GM12878 (cell line): ENCODE data around the gene SYNJ2. TPM values are rescaled to one million over a fixed set of nuclear protein-coding genes. Genes with fewer than 3 reads are reported as not detected.

Experiments used
- ATAC-seq: fragments of 200-7000 bp; cut with Tn5 transposase; 3 replicates; pipeline ENCODE4 v1.9.1; 2020; ENCODE audit warnings: mild to moderate bottlenecking, moderate library complexity
- BruUV-seq: library from RNA; stranded (reverse); fragments of 400-500 nt; replicated peaks from 2 replicates; lab custom pipeline; 2021; lab: Mats Ljungman, UMichigan
- CTCF ChIA-PET: fragments of 300-600 bp; sonication (Branson Sonifier 250); formaldehyde crosslinking; extraction: SDS; loops from one replicate; lab custom pipeline; 2021; ENCODE audit warnings: inconsistent platforms; lab: Yijun Ruan, JAX
- POLR2A ChIA-PET: fragments of 350-600 bp; formaldehyde crosslinking; extraction: SDS; loops from one replicate; lab custom pipeline; 2021; ENCODE audit warnings: inconsistent platforms; lab: Charles Lee
- RAD21 ChIA-PET: fragments of 300-600 bp; sonication (Branson Sonifier 250); formaldehyde crosslinking; loops from one replicate; lab custom pipeline; 2023; ENCODE audit warnings: antibody characterized with exemption; ENCODE audit not compliant: unreplicated experiment; lab: Charles Lee
- SMC1A ChIA-PET: fragments of 300-600 bp; sonication (Branson Sonifier 250); formaldehyde crosslinking; loops from one replicate; lab custom pipeline; 2023; ENCODE audit not compliant: unreplicated experiment, uncharacterized antibody; lab: Charles Lee
- DNase-seq: peaks from one replicate; pipeline ENCODE4 v3.0.0-alpha.2; 2011; ENCODE audit warnings: low read depth, low spot score
- FAIRE-seq: peaks from 3 replicates; lab custom pipeline; 2011; peaks lifted over from hg19 to GRCh38; lab: Jason Lieb, UNC
- H2AFZ ChIP-seq: 2 replicates; pipeline ENCODE4 v1.6.0; 2011; ENCODE audit warnings: low read depth, low read length, control low read depth; ENCODE audit not compliant: control insufficient read depth
- H3K27ac ChIP-seq: 2 replicates; pipeline ENCODE4 v1.5.1; 2011; ENCODE audit warnings: control low read depth; ENCODE audit not compliant: control insufficient read depth, insufficient read depth
- H3K27me3 ChIP-seq, 2 experiments: replicated peaks in 1 of 2; 2 replicates each; pipeline versions ENCODE4 v1.6.0 to v1.6.1; 2011; ENCODE audit warnings: low read length in 1 of 2; ENCODE audit not compliant: control insufficient read depth in 2 of 2, insufficient read depth in 2 of 2
- H3K36me3 ChIP-seq, 2 experiments: 2 replicates each; pipeline ENCODE4 v1.5.1; 2011; ENCODE audit warnings: low read length in 1 of 2; ENCODE audit not compliant: control insufficient read depth in 2 of 2, insufficient read depth in 2 of 2
- H3K4me1 ChIP-seq: 2 replicates; pipeline ENCODE4 v1.6.1; 2011; ENCODE audit warnings: mild to moderate bottlenecking, low read length, moderate library complexity, mixed read lengths; ENCODE audit not compliant: control insufficient read depth, insufficient read depth
- H3K4me2 ChIP-seq: 2 replicates; pipeline ENCODE4 v1.6.0; 2011; ENCODE audit warnings: control low read depth; ENCODE audit not compliant: control insufficient read depth, insufficient read depth
- H3K4me3 ChIP-seq: fragments of 200-600 bp; sonication (generic); 2 replicates; pipeline ENCODE4 v1.5.1; 2016
- H3K79me2 ChIP-seq: 2 replicates; pipeline ENCODE4 v1.6.0; 2011; ENCODE audit warnings: low read length; ENCODE audit not compliant: control insufficient read depth, insufficient read depth
- H3K9ac ChIP-seq: 2 replicates; pipeline ENCODE4 v1.8.0; 2011; ENCODE audit warnings: low read length, control low read depth, mixed read lengths; ENCODE audit not compliant: control insufficient read depth, insufficient read depth
- H3K9me3 ChIP-seq: replicated peaks from 3 replicates; pipeline ENCODE4 v1.5.1; 2011; ENCODE audit warnings: mild to moderate bottlenecking, low read length; ENCODE audit not compliant: control insufficient read depth, insufficient read depth
- H4K20me1 ChIP-seq: 2 replicates; pipeline ENCODE4 v1.6.0; 2011; ENCODE audit not compliant: control insufficient read depth, insufficient read depth
- CBFB ChIP-seq: IDR thresholded peaks from 2 replicates; pipeline ENCODE4 v1.6.1; 2016; ENCODE audit warnings: antibody characterized with exemption, low read depth
- CBX3 ChIP-seq: fragments of 200-600 bp; sonication (generic); IDR thresholded peaks from 2 replicates; pipeline ENCODE4 v1.6.1; 2016; ENCODE audit warnings: low read depth, borderline replicate concordance
- CEBPB ChIP-seq, 2 experiments: fragments of 150-350 bp in 1 of 2; IDR thresholded peaks; 2 replicates each; pipeline ENCODE4 v1.6.1; 2012 to 2014; ENCODE audit warnings: low read depth in 2 of 2, low read length in 2 of 2, borderline replicate concordance in 1 of 2, inconsistent platforms in 1 of 2
- CHD4 ChIP-seq: fragments of 200-600 bp; sonication (generic); IDR thresholded peaks from 2 replicates; pipeline ENCODE4 v1.6.1; 2016; ENCODE audit warnings: mild to moderate bottlenecking
- CREB1 ChIP-seq: IDR thresholded peaks from 2 replicates; pipeline ENCODE4 v1.6.1; 2012; ENCODE audit warnings: low read depth, mild to moderate bottlenecking, inconsistent platforms
- CREM ChIP-seq: IDR thresholded peaks from 2 replicates; pipeline ENCODE4 v1.6.1; 2014; ENCODE audit warnings: antibody characterized with exemption, low read depth
- EGR1 ChIP-seq, 2 experiments: IDR thresholded peaks; 1 replicate in 1 of 2; 2 replicates in 1 of 2; pipeline ENCODE4 v1.6.1; 2011 to 2012; ENCODE audit warnings: low read depth in 2 of 2, low read length in 2 of 2, borderline replicate concordance in 1 of 2, mild to moderate bottlenecking in 1 of 2, moderate library complexity in 1 of 2
- FOS ChIP-seq: IDR thresholded peaks from 3 replicates; pipeline ENCODE4 v1.6.1; 2011; ENCODE audit warnings: borderline replicate concordance; ENCODE audit not compliant: insufficient read length; ENCODE audit errors: extremely low read depth
- HCFC1 ChIP-seq: fragments of 150-350 bp; IDR thresholded peaks from 2 replicates; pipeline ENCODE4 v1.6.1; 2014; ENCODE audit warnings: low read length
- HSF1 ChIP-seq: fragments of 150-350 bp; IDR thresholded peaks from 2 replicates; pipeline ENCODE4 v1.6.1; 2014; ENCODE audit warnings: mild to moderate bottlenecking, low read depth, low read length
- MTA3 ChIP-seq: IDR thresholded peaks from 2 replicates; pipeline ENCODE4 v1.6.1; 2012; ENCODE audit warnings: low read length, inconsistent platforms, borderline replicate concordance
- NR2C2 ChIP-seq: IDR thresholded peaks from 2 replicates; pipeline ENCODE4 v1.6.1; 2011; ENCODE audit warnings: borderline replicate concordance, low read depth; ENCODE audit not compliant: control insufficient read depth, insufficient read length
- PAX5 ChIP-seq: IDR thresholded peaks from 2 replicates; pipeline ENCODE4 v1.6.1; 2011; ENCODE audit warnings: low read depth, low read length, borderline replicate concordance
- POLR2AphosphoS2 ChIP-seq: IDR thresholded peaks from 2 replicates; pipeline ENCODE4 v1.6.1; 2011; ENCODE audit warnings: low read depth, mild to moderate bottlenecking, low read length, improper control_type of control experiment, moderate library complexity
- POLR2AphosphoS5 ChIP-seq: IDR thresholded peaks from 2 replicates; pipeline ENCODE4 v1.6.1; 2011; ENCODE audit warnings: mild to moderate bottlenecking, low read length, inconsistent platforms
- RAD51 ChIP-seq: fragments of 450-650 bp; IDR thresholded peaks from 2 replicates; pipeline ENCODE4 v1.6.1; 2016; ENCODE audit warnings: moderate library complexity, mild to moderate bottlenecking, inconsistent platforms
- SUZ12 ChIP-seq: fragments of 200-600 bp; sonication (generic); IDR thresholded peaks from one replicate; pipeline ENCODE4 v1.6.1; 2018; ENCODE audit warnings: antibody characterized with exemption, mild to moderate bottlenecking; ENCODE audit not compliant: unreplicated experiment
- TARDBP ChIP-seq: IDR thresholded peaks from 2 replicates; pipeline ENCODE4 v1.6.1; 2016; ENCODE audit warnings: borderline replicate concordance
- USF2 ChIP-seq: IDR thresholded peaks from 2 replicates; pipeline ENCODE4 v1.6.1; 2011; ENCODE audit warnings: low read depth, low read length, improper control_type of control experiment, borderline replicate concordance
- WRNIP1 ChIP-seq: IDR thresholded peaks from 2 replicates; pipeline ENCODE4 v1.6.1; 2011; ENCODE audit warnings: low read depth, low read length, improper control_type of control experiment, borderline replicate concordance
- ZNF217 ChIP-seq: fragments of 450-650 bp; IDR thresholded peaks from 2 replicates; pipeline ENCODE4 v1.6.1; 2017; ENCODE audit warnings: antibody characterized with exemption, mild to moderate bottlenecking
- WGBS: methylation state at CpG from one replicate; pipeline ENCODE4 v1.1.6; 2016; ENCODE audit warnings: low lambda C conversion rate; ENCODE audit not compliant: insufficient replicate concordance, insufficient coverage; ENCODE audit errors: missing lambda C conversion rate; 5-methylcytosine and 5-hydroxymethylcytosine counted together
- in situ Hi-C: fragments of 300-500 bp; cut with MboI; formaldehyde crosslinking; loops from 9 replicates; pipeline ENCODE4 v1.14.3; 2018; ENCODE audit warnings: mixed read lengths
- intact Hi-C: fragments of 100-400 bp; cut with micrococcal nuclease; formaldehyde crosslinking; loops from one replicate; pipeline ENCODE4 v1.14.2; 2022; ENCODE audit not compliant: unreplicated experiment
- polyA plus RNA-seq, 11 experiments: library from polyadenylated mRNA; depleted of rRNA in 4 of 11; unstranded in 6 of 11; stranded (reverse) in 5 of 11; fragments of >200 nt; fragmentation: Nextera tagmentation in 4 of 11; fragmentation: Illumina TruSeq in 1 of 11; extraction: Ambion mirVana in 4 of 11; extraction: Trizol in 1 of 11; gene quantifications; 1 replicate in 1 of 11; 2 replicates in 10 of 11; pipeline versions ENCODE4 v1.2.1 to v1.2.3, GENCODE V29; 2011 to 2016; ENCODE audit warnings: inconsistent platforms in 2 of 11, missing spikeins in 2 of 11, low read depth in 1 of 11
- total RNA-seq, 4 experiments: library from RNA; depleted of rRNA in 3 of 4; stranded (reverse); fragments of >200 nt in 3 of 4; fragmentation: Illumina TruSeq in 1 of 4; extraction: Trizol in 1 of 4; gene quantifications; 2 replicates each; pipeline versions ENCODE4 v1.2.1 to v1.2.3, GENCODE V29; 2013 to 2021

SYNJ2 gene
- total and polyA plus RNA-seq, 10 of the 15 experiments (the other 5 are each of a cell fraction or from before 2014, with no cell fraction given), result 0.11 to 1.8 (median 0.57) TPM

DNA sequence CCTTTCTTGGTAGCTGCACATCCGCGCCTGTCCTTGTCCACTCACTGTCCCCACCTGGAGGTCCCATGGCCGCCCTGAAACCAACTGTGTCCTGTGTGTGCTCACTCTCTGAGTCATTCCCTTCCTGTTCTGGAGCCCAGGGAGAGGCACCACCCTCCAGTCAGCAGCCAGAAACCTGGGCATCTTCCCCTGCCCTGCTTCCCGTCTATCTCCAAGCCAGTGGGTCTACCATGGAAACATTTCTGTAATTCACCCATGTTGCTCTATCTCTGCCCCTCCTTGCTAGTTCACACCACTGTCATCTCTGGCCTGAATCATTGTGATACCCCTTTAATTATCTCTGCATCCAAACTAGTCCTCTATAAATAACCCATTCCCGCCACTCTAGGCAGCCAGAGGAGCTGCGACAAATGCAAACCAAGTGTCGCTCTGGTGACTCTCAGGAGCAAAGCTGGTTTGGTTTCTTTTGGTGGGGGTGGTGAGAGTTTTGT lies 28.8 kb upstream of the SYNJ2 start (continued):
- TF ChIP-seq CEBPB (IDR thresholded peaks at IDR 0.05; ENCODE audit: borderline replicate concordance in 1 of 2, low read depth in 2 of 2, low read length in 2 of 2) (no peak), FOS (no peak), RAD51 (no peak)

DNA sequence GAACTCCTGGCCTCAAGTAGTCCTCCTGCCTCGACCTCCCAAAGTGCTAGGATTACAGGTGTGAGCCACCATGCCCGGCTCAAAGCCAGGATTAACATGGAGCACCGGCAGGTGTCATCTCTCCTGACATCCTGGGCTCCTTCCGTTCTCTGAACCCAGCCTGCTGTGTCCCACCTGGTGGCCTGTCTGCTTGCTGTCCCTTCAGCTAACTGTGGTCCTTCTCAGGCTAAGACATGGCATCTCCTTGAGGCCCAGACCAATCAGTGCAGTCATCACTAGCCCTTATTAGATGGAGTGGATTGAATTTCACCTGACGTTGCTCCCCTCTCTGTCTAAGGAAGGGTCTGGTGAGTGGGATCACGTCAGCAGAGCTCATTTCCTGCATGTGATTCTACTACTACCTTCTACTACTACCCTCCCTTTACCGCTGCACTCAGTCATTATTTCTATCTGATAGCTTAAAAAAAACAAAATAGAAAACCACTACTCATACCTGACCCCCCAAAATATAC lies 28.0 kb upstream of the SYNJ2 start:
- in situ Hi-C loops, result no loop called here
- ATAC-seq, result no peak
- no peak overlapping the region for H3K9ac ChIP-seq
- BruUV-seq, result no TSS peak
- no peaks in the 10 kb centered on the region for H3K36me3 ChIP-seq
- intact Hi-C loops, result no loop called here
- CTCF ChIA-PET, result interaction anchor here (1.1 kb wide), 1 partner anchor 119 kb away, joined by 4 read pairs; no protein-coding TSS in a partner anchor
- TF ChIP-seq HCFC1 (no peak), CBFB (no peak), SUZ12 (no peak), USF2 (no peak), POLR2AphosphoS5 (no peak), CREB1 (no peak), PAX5 (no peak), TARDBP (no peak), CREM (no peak), EGR1 (IDR thresholded peaks at IDR 0.05; ENCODE audit: borderline replicate concordance in 1 of 2, low read depth in 2 of 2, low read length in 2 of 2) (no peak), MTA3 (no peak), CHD4 (no peak), CBX3 (no peak), NR2C2 (no peak), WRNIP1 (no peak), HSF1 (no peak), ZNF217 (no peak), POLR2AphosphoS2 (no peak)
- TF ChIP-seq, all 136 proteins: peak for 0
- H3K4me3 ChIP-seq, result no peak overlapping the region
- ChIA-PET POLR2A (no interaction called here), SMC1A (no interaction called here), RAD21 (no interaction called here)
- peaks cover 3% of the 10 kb centered on the region; the same call in 2 of the 3 replicates for H3K9me3 ChIP-seq
- FAIRE-seq, result no peak
- no peak for DNase-seq
- H3K27ac ChIP-seq, result no peak overlapping the region
- no peak overlapping the region for H3K4me2 ChIP-seq
- H2AFZ ChIP-seq, result no peak overlapping the region
- no peaks in the 10 kb centered on the region for H3K27me3 ChIP-seq
- WGBS, result 43% methylated on average over 7 of the region's 7 CpGs
- no peaks in the 10 kb centered on the region for H3K79me2 ChIP-seq
- no peaks in the 10 kb centered on the region for H4K20me1 ChIP-seq
- no peaks in the 10 kb centered on the region for H3K4me1 ChIP-seq
